ENCODE data around the gene PWP2. TPM values are rescaled to one million over a fixed set of nuclear protein-coding genes. Genes with fewer than 3 reads are reported as not detected.
"Not testable (repeated sequence)": the region's sequence is repeated elsewhere in the genome, so short reads cannot be mapped to it uniquely, and the experiment has no call there.

PWP2 gene
- total RNA-seq, 3 donors from 2014 or later: 5.8 to 9.5 (median 6.9) TPM

DNA sequence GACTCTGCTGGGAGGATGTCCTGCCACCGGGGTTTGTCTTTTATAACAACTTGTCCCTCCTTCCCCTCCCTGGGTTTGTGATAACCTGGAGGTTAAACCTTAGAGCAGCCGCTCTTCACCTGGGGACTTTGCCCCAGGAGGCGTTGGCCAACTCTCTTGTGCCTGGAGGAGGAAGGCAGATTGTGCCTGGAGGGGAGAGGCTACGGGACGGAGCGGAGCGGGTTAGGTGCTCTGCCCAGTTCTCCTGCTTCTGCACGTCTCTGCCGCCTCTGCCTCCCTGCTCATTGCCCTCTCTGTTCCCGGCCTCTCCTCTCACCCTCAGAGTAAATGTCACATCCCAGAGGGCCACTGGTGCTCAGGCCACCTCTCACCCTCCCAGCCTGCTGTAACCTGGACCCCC, 63.1 kb downstream of the PWP2 start:
- H3K9me3 ChIP-seq; H3K27me3 ChIP-seq; intact Hi-C loops (cut with DNase I; ENCODE audit: low total_unique reads); H3K4me1 ChIP-seq; H3K36me3 ChIP-seq; DNase-seq (ENCODE audit: low spot score in 2 of 2); H3K4me3 ChIP-seq; H3K27ac ChIP-seq: not testable (repeated sequence)

DNA sequence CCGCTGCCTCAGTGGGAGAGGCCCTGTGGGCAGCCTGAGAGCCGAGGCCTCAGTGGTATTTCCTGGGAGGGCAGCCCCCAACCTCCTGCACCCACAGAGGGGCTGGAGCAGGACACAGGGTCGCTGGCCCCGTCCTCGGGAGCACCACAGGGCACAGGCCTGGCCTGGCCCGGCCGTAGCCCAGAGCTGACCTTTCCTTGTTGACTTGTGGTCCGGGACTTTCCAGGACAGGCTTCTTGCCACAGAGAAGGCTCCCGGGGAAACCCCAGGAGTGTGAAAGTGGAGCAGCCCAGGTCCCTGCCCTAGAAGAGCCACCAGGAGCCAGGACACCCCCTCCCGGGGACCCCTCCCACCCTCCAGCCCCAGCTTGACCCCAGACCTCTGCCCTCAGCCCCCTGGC, 63.7 kb downstream of the PWP2 start:
- H3K4me1 ChIP-seq; intact Hi-C loops (cut with DNase I; ENCODE audit: low total_unique reads); H3K9me3 ChIP-seq; H3K27ac ChIP-seq; H3K27me3 ChIP-seq; H3K36me3 ChIP-seq; H3K4me3 ChIP-seq: not testable (repeated sequence)
- peak in 1 of 2 donors; percentile 16 for DNase-seq (ENCODE audit: low spot score in 2 of 2)

- H3K9me3 ChIP-seq; H3K36me3 ChIP-seq; intact Hi-C loops (cut with DNase I; ENCODE audit: low total_unique reads); H3K4me3 ChIP-seq; DNase-seq (ENCODE audit: low spot score in 2 of 2); H3K27ac ChIP-seq; H3K27me3 ChIP-seq; H3K4me1 ChIP-seq: not testable (repeated sequence)
Observed at GRCh38 chr21:44171962-44172572, 64.9 kb downstream of the PWP2 start.

- intact Hi-C loops (cut with DNase I; ENCODE audit: low total_unique reads); H3K9me3 ChIP-seq; DNase-seq (ENCODE audit: low spot score in 2 of 2): not testable (repeated sequence)
Observed at GRCh38 chr21:44172741-44173140, 65.5 kb downstream of the PWP2 start.

GRCh38 chr21:44175189-44175588, 68.0 kb downstream of the PWP2 start:
- H3K4me1 ChIP-seq; H3K4me3 ChIP-seq; H3K9me3 ChIP-seq; DNase-seq (ENCODE audit: low spot score in 2 of 2); H3K36me3 ChIP-seq; H3K27me3 ChIP-seq; H3K27ac ChIP-seq; intact Hi-C loops (cut with DNase I; ENCODE audit: low total_unique reads): not testable (repeated sequence)

More at GRCh38 chr21:44172741-44173140, 65.5 kb downstream of the PWP2 start:
- H3K27ac ChIP-seq, H3K27me3 ChIP-seq, H3K36me3 ChIP-seq, H3K4me1 ChIP-seq, H3K4me3 ChIP-seq: not testable (repeated sequence)

DNA sequence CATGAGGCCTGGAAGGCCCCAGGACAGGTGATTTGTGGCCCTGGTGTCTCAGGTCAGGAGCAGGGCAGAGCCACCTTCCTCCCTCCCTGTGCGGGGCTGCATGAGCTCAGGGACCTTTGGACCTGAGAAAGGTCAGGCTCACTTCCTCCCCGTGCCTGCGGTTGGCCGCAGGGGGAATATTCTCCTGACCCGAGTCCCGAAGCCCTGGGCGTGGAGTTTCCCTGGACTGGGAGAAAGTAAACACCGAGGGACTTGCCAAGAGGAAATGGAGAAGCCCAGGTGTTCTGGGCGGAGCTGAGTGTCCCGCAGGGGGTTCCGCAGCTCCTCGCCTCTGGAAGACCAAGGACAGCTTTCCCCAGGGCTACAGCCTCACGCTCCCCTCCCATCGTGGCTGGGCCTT, 68.9 kb downstream of the PWP2 start:
- DNase-seq (ENCODE audit: low spot score in 2 of 2); H3K27me3 ChIP-seq; H3K4me1 ChIP-seq; H3K36me3 ChIP-seq; H3K27ac ChIP-seq; intact Hi-C loops (cut with DNase I; ENCODE audit: low total_unique reads); H3K4me3 ChIP-seq; H3K9me3 ChIP-seq: not testable (repeated sequence)

Other genes with a start within 250 kb of the PWP2 start
- gene AGPAT3, start 242.2 kb upstream of the PWP2 start, total RNA-seq: 10 to 100 TPM; 27.2 to 35.8 (median 28.2) TPM
- 10 to 100 TPM; 27.4 to 35.0 (median 31.1) TPM for gene TRAPPC10, start 95.1 kb upstream of the PWP2 start, total RNA-seq
- 10 to 100 TPM in 1 of 3 donors, 1 to 10 TPM in 2; 8.8 to 10.7 (median 9.5) TPM for gene GATD3, start 26.3 kb downstream of the PWP2 start, total RNA-seq
- gene ICOSLG, start 133.5 kb downstream of the PWP2 start, total RNA-seq: 1 to 10 TPM in 2 of 3 donors, under 1 TPM in 1; 0.80 to 4.2 (median 2.6) TPM
- not detected for gene DNMT3L, start 154.5 kb downstream of the PWP2 start, total RNA-seq
- gene AIRE, start 178.5 kb downstream of the PWP2 start, total RNA-seq: not detected
- gene PFKL, start 192.7 kb downstream of the PWP2 start, total RNA-seq: 100 to 1,000 TPM in 1 of 3 donors, 10 to 100 TPM in 2; 80.9 to 101 (median 97.9) TPM
- 10 to 100 TPM; 22.2 to 31.1 (median 27.8) TPM for gene CFAP410, start 232.0 kb downstream of the PWP2 start, total RNA-seq
- 1 to 10 TPM; 4.3 to 7.9 (median 7.2) TPM for gene TRPM2, start 246.2 kb downstream of the PWP2 start, total RNA-seq